ENCODE results near the gene TLX1.
"Not testable (repeated sequence)": the region's sequence is repeated elsewhere in the genome, so short reads cannot be mapped to it uniquely, and the experiment has no call there.

TLX1 gene

DNA sequence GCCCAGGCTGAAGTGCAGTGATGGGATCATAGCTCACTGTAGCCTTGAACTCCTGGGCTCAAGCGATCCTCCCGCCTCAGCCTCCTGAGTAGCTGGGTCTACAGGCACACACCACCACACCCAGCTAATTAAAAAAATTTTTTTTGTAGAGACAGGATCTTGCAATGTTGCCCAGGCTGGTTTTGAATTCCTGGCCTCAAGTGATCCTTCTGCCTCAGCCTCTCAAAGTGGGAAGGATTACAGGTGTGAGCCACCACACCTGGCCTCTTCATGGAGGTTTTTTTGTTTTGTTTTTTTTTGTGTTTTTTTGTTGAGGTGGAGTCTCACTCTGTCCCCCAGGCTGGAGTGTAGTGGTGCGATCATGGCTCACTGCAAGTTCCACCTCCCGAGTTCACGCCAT, 23.4 kb downstream of the TLX1 start:
- not testable (repeated sequence) for DNase-seq

DNA sequence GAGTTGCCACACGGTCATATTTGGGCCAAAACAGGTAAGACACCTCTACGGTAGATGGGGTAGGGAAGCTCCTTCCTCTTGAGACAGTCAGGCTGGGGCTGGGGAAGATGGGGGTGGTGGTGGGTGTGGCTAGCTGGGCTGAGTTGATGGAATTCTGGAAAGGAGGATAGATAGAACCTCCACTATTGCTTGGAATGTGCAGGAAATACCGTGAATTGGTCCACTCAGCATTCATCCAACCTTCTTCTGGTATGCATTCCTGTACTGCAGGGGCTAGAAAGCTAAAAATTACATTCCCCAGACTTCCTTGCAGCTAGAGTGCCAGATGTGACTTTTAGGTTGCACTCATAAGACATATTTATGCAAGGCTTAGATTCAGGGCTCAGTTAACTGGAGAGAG, 24.8 kb downstream of the TLX1 start:
- no peak for DNase-seq

DNA sequence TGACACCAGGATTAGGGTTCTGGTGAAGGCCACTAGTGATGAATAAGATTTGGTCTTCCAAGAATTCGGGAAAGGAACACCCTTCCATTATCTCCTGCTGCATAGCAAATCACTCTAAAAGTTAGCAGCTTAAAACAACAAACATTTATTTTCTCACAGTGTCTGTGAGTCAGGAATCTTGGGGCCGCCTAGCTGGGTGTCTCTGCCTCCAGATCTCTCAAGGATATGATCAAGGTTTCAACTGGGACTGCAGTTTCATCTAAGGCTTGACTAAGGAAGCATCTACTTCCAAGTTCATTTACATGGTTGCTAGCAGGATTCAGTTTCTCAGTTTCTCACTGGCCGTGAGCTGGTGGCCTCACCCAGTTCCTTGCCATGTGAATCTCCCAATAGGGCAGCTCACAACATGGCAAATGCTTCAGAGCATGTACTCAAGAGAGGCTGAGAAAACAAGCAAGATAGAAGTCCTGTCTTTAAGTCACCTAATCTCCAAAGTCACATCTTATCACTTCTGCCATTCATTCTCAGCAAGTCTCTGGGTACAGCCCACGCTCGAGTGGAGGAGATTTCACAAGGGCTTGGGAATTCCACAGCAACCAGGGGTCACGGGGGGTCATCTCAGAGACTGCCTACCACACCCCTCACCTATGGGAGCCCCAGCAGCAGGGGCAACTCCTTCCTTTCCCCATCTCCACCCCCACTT, 26.8 kb downstream of the TLX1 start:
- DNase-seq: no peak

DNA sequence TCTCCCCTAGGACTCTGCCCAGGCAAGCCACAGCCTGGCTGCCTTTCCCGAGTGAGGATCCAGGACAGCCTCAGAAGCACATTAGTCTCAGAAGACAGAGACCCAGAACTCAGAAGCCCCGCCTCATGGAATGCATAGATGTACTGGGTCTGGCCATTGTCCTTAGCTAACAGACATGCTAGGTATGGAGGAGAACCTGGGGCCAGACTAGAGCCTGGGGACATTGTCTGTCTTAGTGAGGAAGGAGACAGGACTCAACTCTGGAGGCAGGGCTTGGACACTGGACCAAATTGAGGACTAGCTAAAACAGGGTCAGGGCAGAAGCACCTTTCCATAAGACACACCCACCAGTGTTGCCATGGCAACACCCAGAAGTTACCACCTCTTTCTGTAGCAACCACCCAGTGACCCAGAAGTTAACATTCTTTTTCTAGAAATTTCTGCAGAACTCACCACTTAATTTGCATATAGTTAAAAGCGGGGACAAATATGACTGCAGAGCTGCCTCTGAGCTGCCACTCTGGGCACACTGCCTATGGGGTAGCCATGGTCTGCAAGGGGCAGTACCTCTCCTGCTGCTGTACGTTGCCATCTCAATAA, 27.5 kb downstream of the TLX1 start:
- no peak for DNase-seq

DNA sequence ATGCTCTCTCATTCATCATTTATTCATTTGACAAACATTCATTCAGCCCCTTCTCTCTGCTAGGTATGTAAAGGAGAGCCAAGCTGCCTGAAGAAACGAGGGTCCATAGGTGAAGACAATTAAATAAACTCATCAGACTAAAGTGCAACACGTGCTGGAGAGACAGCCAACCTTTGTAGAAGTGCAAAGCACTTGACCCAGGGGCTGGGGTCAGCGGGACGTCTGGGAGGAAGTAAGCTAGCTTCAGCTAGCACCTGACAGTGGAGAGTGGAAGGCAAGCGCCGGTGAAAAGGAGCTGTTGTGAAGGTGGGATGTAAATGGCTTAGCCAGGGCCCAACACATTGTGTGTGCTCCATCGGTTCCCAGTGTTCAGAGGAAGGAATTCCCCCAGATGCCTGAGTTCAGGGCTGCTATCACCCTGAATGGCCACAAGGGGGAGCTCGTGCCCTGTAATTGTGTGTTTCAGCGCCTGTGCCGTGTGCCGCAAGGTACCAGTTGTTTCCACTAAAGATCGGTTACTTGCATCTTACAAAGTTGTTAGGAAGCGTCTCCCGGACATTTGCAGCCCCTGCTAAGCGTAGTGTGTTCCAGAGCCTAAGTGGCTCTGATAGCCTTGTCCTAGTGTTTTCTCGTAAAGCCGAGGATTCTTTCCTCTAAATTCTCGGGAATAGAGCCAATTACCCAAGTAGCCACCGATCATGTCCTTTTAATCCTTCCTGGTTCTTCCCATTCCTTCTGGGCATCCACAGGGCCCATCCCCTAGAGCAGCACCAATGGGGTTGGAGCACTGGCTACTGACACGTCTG, 30.6 kb downstream of the TLX1 start:
- no peak for DNase-seq

DNA sequence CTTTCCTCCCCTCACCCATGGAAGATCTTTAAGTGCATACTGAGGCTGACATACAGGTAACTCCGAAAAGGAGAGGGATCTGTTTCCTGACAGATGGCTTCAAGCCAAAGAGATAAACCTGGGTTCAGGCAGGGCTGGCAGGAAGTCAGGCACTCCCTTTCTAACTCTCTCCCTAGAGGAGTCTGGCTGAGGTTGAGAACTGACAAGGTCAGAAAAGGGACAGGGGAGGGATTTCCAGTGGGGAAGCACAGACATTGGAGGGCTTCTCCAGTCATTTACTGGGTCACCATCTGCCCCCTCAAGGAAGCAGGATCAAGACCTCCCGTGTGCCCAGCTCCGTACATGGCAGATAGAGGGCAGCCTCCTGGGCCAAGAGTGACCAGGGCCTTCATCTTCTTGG, 31.6 kb downstream of the TLX1 start:
- DNase-seq: no peak

DNA sequence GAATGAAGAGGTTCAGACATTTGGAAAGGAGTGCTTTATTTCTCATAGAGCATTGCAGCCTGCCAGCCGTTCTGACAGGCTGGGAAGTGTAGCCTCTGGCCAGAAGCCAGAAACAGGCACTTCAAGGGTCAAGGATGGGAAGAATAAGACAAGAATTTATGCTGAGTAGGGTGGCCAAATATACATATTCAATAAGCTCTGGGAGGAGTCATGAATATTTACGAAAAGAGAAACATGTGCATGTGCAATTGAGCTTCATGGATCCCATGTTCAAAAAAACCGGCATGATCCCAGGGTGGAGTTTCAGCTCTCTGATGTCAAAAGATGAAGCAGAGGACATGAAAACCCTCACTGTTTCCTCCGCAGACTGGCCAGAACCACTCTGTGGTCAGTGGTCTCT, 32.9 kb downstream of the TLX1 start:
- no peak for DNase-seq

DNA sequence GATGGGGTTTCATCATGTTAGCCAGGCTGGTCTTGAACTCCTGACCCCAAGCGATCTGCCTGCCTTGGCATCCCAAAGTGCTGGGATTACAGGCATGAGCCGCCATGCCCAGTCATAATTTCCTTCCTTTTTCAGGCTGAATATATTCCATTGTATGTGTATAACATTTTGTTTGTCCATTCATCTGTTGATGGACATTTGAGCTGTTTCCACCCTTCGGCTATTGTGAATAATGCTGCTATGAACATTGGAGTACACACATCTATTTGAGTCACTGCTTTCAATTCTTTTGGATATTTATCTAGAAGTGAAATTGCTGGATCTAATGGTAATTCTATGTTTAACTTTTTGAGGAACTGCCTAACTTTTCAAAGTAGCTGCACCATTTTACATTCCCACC, 34.6 kb downstream of the TLX1 start:
- DNase-seq: no peak

DNA sequence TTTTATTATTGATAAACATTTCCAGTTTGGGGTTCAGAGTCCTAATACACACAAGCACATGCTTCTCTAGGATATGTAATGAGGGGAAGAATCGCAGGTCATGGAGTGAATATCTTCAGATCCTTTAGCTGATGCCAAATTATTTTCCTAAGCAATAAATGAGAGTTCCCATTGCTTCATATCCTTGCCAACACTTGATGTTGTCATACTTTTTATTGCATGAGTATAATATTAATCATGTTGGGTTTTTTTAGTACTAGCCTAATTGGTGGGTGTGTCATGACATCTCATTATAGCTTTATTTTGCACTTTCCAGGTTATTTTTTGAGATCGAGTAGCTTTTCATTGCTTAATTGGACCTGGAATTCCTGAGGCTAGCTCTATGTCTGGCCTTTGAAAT, 35.3 kb downstream of the TLX1 start:
- no peak for DNase-seq

DNA sequence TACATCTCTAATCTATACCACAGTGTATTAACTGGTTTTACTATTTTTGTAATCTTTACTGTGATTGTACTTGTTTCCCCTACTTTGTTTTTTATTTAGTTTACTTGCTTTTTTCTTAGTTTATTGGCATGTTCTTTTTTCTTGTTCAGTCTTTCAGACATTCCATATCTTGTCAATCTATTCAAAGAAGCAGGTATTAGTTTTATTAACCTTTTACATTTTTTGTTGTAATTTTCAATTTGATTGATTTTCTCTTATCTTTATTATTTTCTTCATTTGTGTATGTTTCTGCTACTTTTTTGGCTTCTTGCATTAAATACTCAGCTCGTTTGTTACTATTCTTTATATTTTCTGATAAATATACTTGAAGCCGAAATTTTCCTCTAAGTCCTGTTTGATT, 41.6 kb downstream of the TLX1 start:
- DNase-seq: no peak

DNA sequence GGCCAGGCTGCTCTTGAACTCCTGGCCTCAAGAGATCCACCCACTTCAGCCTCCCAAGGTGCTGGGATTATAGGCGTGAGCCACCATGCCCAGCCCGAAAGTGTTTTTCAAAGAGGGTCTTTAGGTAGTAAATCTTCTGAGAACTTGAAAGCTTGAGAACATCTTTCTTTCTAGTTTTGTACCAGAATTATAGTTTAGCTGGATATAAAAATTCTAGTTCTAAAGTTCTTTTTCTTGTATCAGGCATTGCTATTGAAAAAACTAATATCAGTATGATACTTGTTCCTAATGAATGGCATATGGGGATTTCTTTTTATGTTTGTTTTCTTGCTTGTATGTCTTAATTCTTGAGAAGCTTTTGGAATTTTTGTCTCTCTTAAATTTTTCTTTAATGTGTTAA, 43.2 kb downstream of the TLX1 start:
- DNase-seq: no peak

DNA sequence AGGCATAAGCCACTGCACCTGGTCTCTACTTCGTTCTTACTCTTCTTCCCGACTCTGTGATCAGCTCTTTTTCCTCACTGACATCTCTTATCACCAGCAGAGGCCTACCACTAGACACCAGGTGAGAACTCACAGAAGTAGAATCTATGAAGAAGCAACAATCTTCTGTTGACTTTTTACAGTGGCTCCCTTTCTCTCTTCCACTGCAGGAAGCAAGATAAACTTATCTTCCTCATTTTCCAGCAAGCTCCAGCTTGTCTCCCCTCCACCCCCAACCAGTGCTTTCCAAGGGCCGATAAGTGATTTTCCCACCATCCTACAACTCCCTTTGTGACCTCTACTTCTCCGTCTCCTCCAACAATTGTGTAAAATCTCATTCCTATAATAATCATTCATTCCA, 45.5 kb downstream of the TLX1 start:
- no peak for DNase-seq

DNA sequence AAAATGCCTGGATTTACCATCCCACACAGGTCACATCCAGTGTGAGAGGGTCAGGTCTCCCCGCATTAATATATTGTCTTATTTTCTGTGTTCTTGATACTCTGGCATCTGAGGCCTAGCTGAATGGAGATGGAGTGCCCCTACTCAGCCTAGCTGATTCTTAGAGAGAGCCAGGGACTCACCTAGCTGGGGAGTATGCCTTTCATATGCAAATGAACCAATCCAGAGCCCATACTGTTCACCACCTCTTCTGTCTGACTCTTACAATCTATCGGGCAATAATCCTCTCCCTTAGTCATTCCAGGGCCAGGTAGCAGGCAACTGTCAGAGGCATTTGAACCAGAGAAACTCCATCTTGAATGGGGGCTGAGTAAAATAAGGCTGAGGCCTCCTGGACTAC, 51.8 kb downstream of the TLX1 start:
- DNase-seq: no peak

DNA sequence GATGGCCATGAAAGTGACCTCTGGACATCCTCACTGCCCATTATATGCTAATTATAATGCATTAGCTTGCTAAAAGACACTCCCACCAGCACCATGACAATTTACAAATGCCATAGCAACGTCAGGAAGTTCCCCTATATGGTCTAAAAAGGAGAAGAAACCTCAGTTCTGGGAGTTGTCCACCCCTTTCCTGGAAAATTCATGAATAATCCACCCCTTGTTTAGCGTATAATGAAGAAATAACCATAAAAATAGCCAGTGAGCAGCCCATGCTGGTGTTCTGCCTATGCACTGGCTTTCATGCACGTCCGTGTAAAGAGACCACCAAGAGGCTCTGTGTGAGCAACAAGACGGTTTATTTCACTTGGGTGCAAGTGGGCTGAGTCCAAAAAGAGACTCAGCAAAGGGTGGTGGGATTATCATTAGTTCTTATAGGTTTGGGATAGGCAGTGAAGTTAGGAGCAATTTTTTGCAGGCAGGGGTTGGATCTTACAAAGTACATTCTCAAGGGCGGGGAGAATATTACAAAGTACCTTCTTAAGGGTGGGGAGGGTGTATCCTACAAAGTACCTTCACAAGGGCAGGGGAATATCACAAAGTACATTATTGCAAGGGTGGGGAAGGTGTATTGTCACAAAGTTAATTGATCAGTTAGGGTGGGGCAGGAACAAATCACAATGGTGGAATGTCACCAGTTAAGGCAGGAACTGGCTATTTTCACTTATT, 52.5 kb downstream of the TLX1 start:
- DNase-seq: no peak

Data from NCI-H510A (cell line).